ENCODE data around the gene PNPLA7.

PNPLA7 gene

DNA sequence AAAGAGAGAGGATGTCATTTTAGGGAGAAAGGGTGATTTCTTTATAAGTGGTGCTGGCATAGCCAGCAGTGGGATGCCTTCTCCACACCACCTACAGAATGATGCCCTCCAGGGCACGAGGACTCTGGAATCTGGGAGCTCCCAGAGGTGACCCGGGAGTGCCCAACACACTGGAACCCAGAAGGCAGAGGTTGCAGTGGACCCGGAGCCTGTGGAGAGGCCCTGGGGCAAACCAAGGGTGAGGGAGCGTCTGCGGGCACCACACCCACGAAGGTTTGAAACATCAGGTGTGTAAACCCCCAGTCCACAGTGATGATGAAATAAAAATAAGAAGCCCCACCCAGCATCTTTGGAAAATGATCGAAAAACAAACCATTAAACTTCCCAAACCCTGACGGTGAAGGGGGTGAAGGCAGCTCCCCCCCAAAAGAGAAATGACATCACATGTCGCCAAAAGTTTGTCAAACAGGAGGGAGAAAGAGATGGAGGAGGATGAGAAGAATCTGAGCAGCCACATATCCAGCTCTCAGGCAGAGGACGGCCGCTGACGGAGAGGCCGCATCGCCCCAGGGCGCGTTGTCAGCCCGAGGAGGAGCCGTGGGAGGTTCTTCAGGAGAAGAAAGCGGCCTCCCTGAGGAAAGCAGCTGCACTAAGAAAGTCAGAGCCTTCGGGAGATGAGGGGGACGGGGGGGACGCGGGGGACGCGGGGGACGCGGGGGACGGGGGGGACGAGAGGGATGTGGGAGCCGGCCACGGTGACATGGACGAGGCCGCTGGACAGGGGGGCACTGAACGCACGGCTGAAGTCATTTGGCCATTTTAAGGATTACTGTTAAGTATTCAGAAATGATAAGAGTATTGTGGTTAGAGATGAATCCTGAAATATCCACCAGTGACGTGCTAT is 47.9 kb downstream of the PNPLA7 start:
- no peak overlapping the region for H3K18ac ChIP-seq (ENCODE audit: low read length)
- no peak overlapping the region for H3K56ac ChIP-seq (ENCODE audit: low read length)
- H3K23ac ChIP-seq (ENCODE audit: low read length), result no peak overlapping the region
- WGBS (ENCODE audit: extremely low coverage, insufficient coverage, low lambda C conversion rate), result no CpG with 5 or more reads among the region's 36 CpGs
- no peak overlapping the region for H4K8ac ChIP-seq (ENCODE audit: low read depth, low read length)
- no peak overlapping the region for H3K27ac ChIP-seq (ENCODE audit: low read depth, low read length)
- no peaks in the 10 kb centered on the region for H3K4me1 ChIP-seq (ENCODE audit: control insufficient read depth, low read depth, low read length)
- no peaks in the 10 kb centered on the region for H3K79me2 ChIP-seq (ENCODE audit: control insufficient read depth, insufficient read depth, low read length)
- no peak overlapping the region for H4K5ac ChIP-seq (ENCODE audit: low read length)
- no peak overlapping the region for H2BK5ac ChIP-seq (ENCODE audit: low read length)
- H3K79me1 ChIP-seq (ENCODE audit: low read length), result no peaks in the 10 kb centered on the region
- no peaks in the 10 kb centered on the region for H3K36me3 ChIP-seq (ENCODE audit: control insufficient read depth, insufficient read depth, low read length)
- no peak overlapping the region for H3K4me2 ChIP-seq (ENCODE audit: low read length)
- no peaks in the 10 kb centered on the region for H3K27me3 ChIP-seq (ENCODE audit: insufficient read depth, low read length, poor library complexity)
- H2BK15ac ChIP-seq (replicated peaks; ENCODE audit: low read depth), result no peak overlapping the region
- no peak overlapping the region for H3K9ac ChIP-seq (ENCODE audit: low read length)
- peak; percentile 36 for DNase-seq
- no peak overlapping the region for H3K4me3 ChIP-seq (ENCODE audit: low read length)
- H2BK120ac ChIP-seq (ENCODE audit: low read depth, low read length), result no peak overlapping the region
- H2AK5ac ChIP-seq (ENCODE audit: low read length), result no peak overlapping the region
- H3K4ac ChIP-seq (ENCODE audit: low read depth, low read length), result no peak overlapping the region

DNA sequence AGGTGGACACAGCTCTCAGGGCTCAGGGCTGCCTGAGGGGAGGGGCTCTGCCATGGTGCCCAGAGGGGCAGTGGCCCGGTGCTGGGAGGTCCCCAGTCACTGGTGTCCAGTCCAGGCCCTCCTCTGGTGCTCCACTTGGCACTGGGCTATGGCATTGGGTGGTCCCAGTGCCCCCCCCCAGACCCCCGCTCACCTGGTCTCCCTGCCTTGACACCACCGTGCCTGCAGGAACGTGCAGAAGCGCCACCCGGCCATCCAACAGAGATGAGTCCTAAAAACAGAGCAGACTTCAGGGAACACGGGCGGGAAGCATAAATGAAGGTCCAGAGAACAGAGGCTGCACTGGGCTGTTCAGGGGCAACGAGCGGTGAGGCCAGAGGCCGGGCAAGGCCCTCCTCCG is 48.7 kb downstream of the PNPLA7 start:
- DNase-seq, result no peak
- H3K4me1 ChIP-seq (ENCODE audit: control insufficient read depth, low read depth, low read length), result no peaks in the 10 kb centered on the region
- no peak overlapping the region for H3K27ac ChIP-seq (ENCODE audit: low read depth, low read length)
- no peak overlapping the region for H3K4me3 ChIP-seq (ENCODE audit: low read length)
- H2BK120ac ChIP-seq (ENCODE audit: low read depth, low read length), result no peak overlapping the region
- H3K4ac ChIP-seq (ENCODE audit: low read depth, low read length), result no peak overlapping the region
- H3K79me1 ChIP-seq (ENCODE audit: low read length), result no peaks in the 10 kb centered on the region
- H3K56ac ChIP-seq (ENCODE audit: low read length), result no peak overlapping the region
- H3K18ac ChIP-seq (ENCODE audit: low read length), result no peak overlapping the region
- no peak overlapping the region for H3K23ac ChIP-seq (ENCODE audit: low read length)
- no peak overlapping the region for H2BK15ac ChIP-seq (replicated peaks; ENCODE audit: low read depth)
- no peaks in the 10 kb centered on the region for H3K27me3 ChIP-seq (ENCODE audit: insufficient read depth, low read length, poor library complexity)
- no peak overlapping the region for H2BK5ac ChIP-seq (ENCODE audit: low read length)
- no peak overlapping the region for H2AK5ac ChIP-seq (ENCODE audit: low read length)
- no peaks in the 10 kb centered on the region for H3K79me2 ChIP-seq (ENCODE audit: control insufficient read depth, insufficient read depth, low read length)
- no peaks in the 10 kb centered on the region for H3K36me3 ChIP-seq (ENCODE audit: control insufficient read depth, insufficient read depth, low read length)
- H3K9ac ChIP-seq (ENCODE audit: low read length), result no peak overlapping the region
- H4K5ac ChIP-seq (ENCODE audit: low read length), result no peak overlapping the region
- no peak overlapping the region for H4K8ac ChIP-seq (ENCODE audit: low read depth, low read length)
- H3K4me2 ChIP-seq (ENCODE audit: low read length), result no peak overlapping the region
- WGBS (ENCODE audit: extremely low coverage, insufficient coverage, low lambda C conversion rate), result no CpG with 5 or more reads among the region's 12 CpGs

DNA sequence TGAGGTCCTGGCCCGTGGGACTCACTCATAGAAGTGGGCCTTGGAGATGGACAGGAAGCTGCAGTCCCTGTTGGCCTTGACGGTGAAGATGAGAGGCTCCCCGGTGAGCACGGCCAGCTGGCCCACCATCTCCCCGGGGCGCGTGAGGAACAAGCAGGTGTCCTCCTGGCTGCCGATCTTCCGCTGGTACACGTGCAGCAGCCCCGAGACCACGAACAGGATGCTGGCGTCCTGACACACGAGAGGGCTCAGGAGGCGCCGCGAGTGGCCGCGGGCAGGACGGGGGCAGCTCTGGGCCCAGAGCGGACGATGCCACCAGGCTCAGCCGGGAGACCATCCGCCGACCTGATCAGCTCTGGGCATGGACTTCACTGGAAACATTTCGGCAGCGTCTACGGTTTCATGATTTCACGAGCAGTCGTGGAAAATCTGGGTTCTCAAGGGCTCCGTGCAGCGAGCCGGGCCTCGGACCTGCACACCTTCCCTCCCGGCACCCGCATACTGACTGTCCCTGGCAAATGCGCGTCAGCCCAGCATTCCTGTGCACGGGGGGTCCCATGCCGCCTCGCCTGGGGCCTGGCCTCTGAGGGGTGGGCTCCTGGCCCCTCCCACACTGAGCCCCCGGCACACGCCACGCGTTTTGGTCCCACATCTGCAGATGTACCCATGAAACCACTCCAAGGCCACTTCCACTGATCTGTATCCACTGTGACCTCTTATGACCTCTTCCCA is 49.4 kb downstream of the PNPLA7 start:
- DNase-seq, result no peak
- no peaks in the 10 kb centered on the region for H3K27me3 ChIP-seq (ENCODE audit: insufficient read depth, low read length, poor library complexity)
- no peak overlapping the region for H3K4me2 ChIP-seq (ENCODE audit: low read length)
- no peak overlapping the region for H3K18ac ChIP-seq (ENCODE audit: low read length)
- H3K27ac ChIP-seq (ENCODE audit: low read depth, low read length), result no peak overlapping the region
- no peak overlapping the region for H2BK5ac ChIP-seq (ENCODE audit: low read length)
- H3K4ac ChIP-seq (ENCODE audit: low read depth, low read length), result no peak overlapping the region
- no peak overlapping the region for H4K5ac ChIP-seq (ENCODE audit: low read length)
- no peak overlapping the region for H3K4me3 ChIP-seq (ENCODE audit: low read length)
- no peak overlapping the region for H3K23ac ChIP-seq (ENCODE audit: low read length)
- H3K79me2 ChIP-seq (ENCODE audit: control insufficient read depth, insufficient read depth, low read length), result no peaks in the 10 kb centered on the region
- no peaks in the 10 kb centered on the region for H3K79me1 ChIP-seq (ENCODE audit: low read length)
- H3K36me3 ChIP-seq (ENCODE audit: control insufficient read depth, insufficient read depth, low read length), result no peaks in the 10 kb centered on the region
- H3K56ac ChIP-seq (ENCODE audit: low read length), result no peak overlapping the region
- no CpG with 5 or more reads among the region's 45 CpGs for WGBS (ENCODE audit: extremely low coverage, insufficient coverage, low lambda C conversion rate)
- H2BK15ac ChIP-seq (replicated peaks; ENCODE audit: low read depth), result no peak overlapping the region
- H3K9ac ChIP-seq (ENCODE audit: low read length), result no peak overlapping the region
- H2AK5ac ChIP-seq (ENCODE audit: low read length), result no peak overlapping the region
- no peaks in the 10 kb centered on the region for H3K4me1 ChIP-seq (ENCODE audit: control insufficient read depth, low read depth, low read length)
- no peak overlapping the region for H4K8ac ChIP-seq (ENCODE audit: low read depth, low read length)
- H2BK120ac ChIP-seq (ENCODE audit: low read depth, low read length), result no peak overlapping the region

DNA sequence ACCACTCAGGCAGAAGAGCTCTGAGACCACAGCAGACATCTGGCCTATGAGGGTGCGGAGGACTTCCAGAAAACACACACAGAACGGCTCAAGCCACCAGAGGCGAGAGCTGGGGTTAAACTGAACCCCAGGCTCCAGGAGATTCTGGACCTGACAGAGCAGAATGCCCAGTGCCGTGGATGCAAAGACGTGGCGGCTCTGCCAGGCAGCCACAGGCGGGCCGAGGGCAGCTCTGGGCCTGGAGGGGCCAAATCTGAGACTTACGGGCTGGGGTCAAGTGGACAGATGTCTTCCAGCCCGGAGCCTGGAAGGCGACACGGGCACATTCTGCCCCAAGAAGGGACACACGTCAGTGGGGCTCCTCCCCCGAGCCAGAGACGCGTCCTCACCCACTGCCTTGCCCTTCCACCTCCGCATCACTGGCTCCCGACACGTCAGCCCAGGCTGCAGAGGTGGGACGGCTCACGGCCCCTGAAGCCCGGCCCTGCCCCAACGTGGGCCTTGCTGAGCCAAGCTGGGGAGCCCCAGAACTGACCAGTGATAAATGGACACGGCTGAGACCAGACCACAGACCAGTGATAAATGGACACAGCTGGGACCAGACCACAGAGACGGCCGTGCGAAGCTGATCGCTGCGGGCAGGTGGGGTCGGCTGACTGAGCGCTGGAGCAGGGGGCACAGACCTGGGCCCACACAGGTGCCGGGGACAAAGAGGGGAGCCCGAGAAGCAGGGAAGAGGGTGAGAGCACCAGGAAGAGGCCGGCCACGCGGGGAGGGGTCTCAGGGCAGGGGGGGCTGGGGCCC is 50.1 kb downstream of the PNPLA7 start:
- Histone ChIP-seq H3K23ac (ENCODE audit: low read length) (no peak overlapping the region), H2AK5ac (ENCODE audit: low read length) (no peak overlapping the region), H2BK5ac (ENCODE audit: low read length) (no peak overlapping the region), H3K27me3 (ENCODE audit: insufficient read depth, low read length, poor library complexity) (no peaks in the 10 kb centered on the region), H3K4me3 (ENCODE audit: low read length) (no peak overlapping the region), H3K56ac (ENCODE audit: low read length) (no peak overlapping the region), H4K8ac (ENCODE audit: low read depth, low read length) (no peak overlapping the region), H3K4me1 (ENCODE audit: control insufficient read depth, low read depth, low read length) (no peaks in the 10 kb centered on the region), H3K9ac (ENCODE audit: low read length) (no peak overlapping the region), H2BK15ac (replicated peaks; ENCODE audit: low read depth) (no peak overlapping the region), H3K27ac (ENCODE audit: low read depth, low read length) (no peak overlapping the region), H3K18ac (ENCODE audit: low read length) (no peak overlapping the region), H3K4me2 (ENCODE audit: low read length) (no peak overlapping the region), H3K79me1 (ENCODE audit: low read length) (no peaks in the 10 kb centered on the region), H3K4ac (ENCODE audit: low read depth, low read length) (no peak overlapping the region), H3K36me3 (ENCODE audit: control insufficient read depth, insufficient read depth, low read length) (no peaks in the 10 kb centered on the region), H2BK120ac (ENCODE audit: low read depth, low read length) (no peak overlapping the region), H3K79me2 (ENCODE audit: control insufficient read depth, insufficient read depth, low read length) (no peaks in the 10 kb centered on the region), H4K5ac (ENCODE audit: low read length) (no peak overlapping the region)
- DNase-seq, result no peak
- no CpG with 5 or more reads among the region's 36 CpGs for WGBS (ENCODE audit: extremely low coverage, insufficient coverage, low lambda C conversion rate)

DNA sequence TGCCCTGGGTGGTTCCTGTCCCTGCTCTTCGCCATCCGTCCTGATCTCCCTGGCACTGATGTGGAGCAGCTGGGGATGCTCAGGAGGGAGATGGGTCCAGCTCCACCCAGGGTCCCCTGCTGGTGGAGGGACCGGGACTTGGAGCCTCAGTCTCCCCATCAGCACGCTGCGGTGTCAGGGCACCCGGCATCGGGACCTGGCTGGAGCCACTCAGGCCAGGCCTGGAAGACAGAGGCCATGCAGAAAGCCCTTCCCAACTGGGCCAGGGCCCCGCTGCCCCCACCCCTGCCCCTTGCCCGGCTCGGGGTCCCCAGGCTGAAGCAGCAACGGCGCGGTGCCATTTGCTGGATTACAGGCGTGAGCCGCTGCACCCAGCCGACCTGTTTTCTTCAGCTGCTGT is 50.8 kb downstream of the PNPLA7 start:
- H2BK15ac ChIP-seq (replicated peaks; ENCODE audit: low read depth), result no peak overlapping the region
- no peak overlapping the region for H2AK5ac ChIP-seq (ENCODE audit: low read length)
- no peak overlapping the region for H4K8ac ChIP-seq (ENCODE audit: low read depth, low read length)
- no peaks in the 10 kb centered on the region for H3K27me3 ChIP-seq (ENCODE audit: insufficient read depth, low read length, poor library complexity)
- no peak overlapping the region for H3K4me2 ChIP-seq (ENCODE audit: low read length)
- no peaks in the 10 kb centered on the region for H3K79me1 ChIP-seq (ENCODE audit: low read length)
- DNase-seq, result no peak
- H4K5ac ChIP-seq (ENCODE audit: low read length), result no peak overlapping the region
- H3K79me2 ChIP-seq (ENCODE audit: control insufficient read depth, insufficient read depth, low read length), result no peaks in the 10 kb centered on the region
- H3K36me3 ChIP-seq (ENCODE audit: control insufficient read depth, insufficient read depth, low read length), result no peaks in the 10 kb centered on the region
- H3K4ac ChIP-seq (ENCODE audit: low read depth, low read length), result no peak overlapping the region
- H3K56ac ChIP-seq (ENCODE audit: low read length), result no peak overlapping the region
- H2BK120ac ChIP-seq (ENCODE audit: low read depth, low read length), result no peak overlapping the region
- WGBS (ENCODE audit: extremely low coverage, insufficient coverage, low lambda C conversion rate), result no CpG with 5 or more reads among the region's 16 CpGs
- H3K23ac ChIP-seq (ENCODE audit: low read length), result no peak overlapping the region
- no peak overlapping the region for H3K27ac ChIP-seq (ENCODE audit: low read depth, low read length)
- H3K4me3 ChIP-seq (ENCODE audit: low read length), result no peak overlapping the region
- H3K4me1 ChIP-seq (ENCODE audit: control insufficient read depth, low read depth, low read length), result no peaks in the 10 kb centered on the region
- no peak overlapping the region for H3K9ac ChIP-seq (ENCODE audit: low read length)
- H3K18ac ChIP-seq (ENCODE audit: low read length), result no peak overlapping the region
- no peak overlapping the region for H2BK5ac ChIP-seq (ENCODE audit: low read length)
